PC-3 (cell line): ENCODE data around the gene CUL3.

Experiments
- CTCF ChIP-seq: fragments of 300-600 bp; sonication (generic); conservative IDR thresholded peaks from 2 replicates; pipeline ENCODE4 v1.5.1; 2017; ENCODE audit warnings: antibody characterized with exemption, low read depth, mild to moderate bottlenecking, low read length
- EZH2 ChIP-seq: fragments of 300-600 bp; sonication (generic); IDR thresholded peaks from one replicate; pipeline ENCODE4 v1.6.1; 2017; ENCODE audit warnings: antibody characterized with exemption, mild to moderate bottlenecking, low read length; ENCODE audit not compliant: unreplicated experiment

GRCh38 chr2:224472827-224473226 is 112.3 kb downstream of the CUL3 start:
- TF ChIP-seq CTCF (no peak), EZH2 (no peak)
